Fibroblast of pulmonary artery (primary cell): Measurements from ENCODE around the gene NBAS.
"Not testable (repeated sequence)": the region's sequence is repeated elsewhere in the genome, so short reads cannot be mapped to it uniquely, and the experiment has no call there.

Experiments
- DNase-seq: peaks from one replicate; pipeline ENCODE4 v3.0.0-alpha.2; 2010; ENCODE audit warnings: low read depth
- H3K4me3 ChIP-seq: replicated peaks from 2 replicates; pipeline ENCODE4 v1.5.1; 2011; ENCODE audit warnings: low read depth, mild to moderate bottlenecking, control low read depth, low read length, moderate library complexity
- CTCF ChIP-seq: IDR thresholded peaks from 2 replicates; pipeline ENCODE4 v1.5.1; 2011; ENCODE audit warnings: mild to moderate bottlenecking, control low read depth, low read length, inconsistent platforms; ENCODE audit errors: missing control alignments

Gene NBAS

GRCh38 chr2:15415748-15416147 lies 145.4 kb downstream of the NBAS start:
- DNase-seq = no peak
- TF ChIP-seq CTCF = no peak
- no peak overlapping the region for H3K4me3 ChIP-seq

- TF ChIP-seq CTCF = no peak
- no peak overlapping the region for H3K4me3 ChIP-seq
- no peak for DNase-seq
Measured at GRCh38 chr2:15412779-15413178, 148.4 kb downstream of the NBAS start.

GRCh38 chr2:15412309-15412708 lies 148.8 kb downstream of the NBAS start:
- no peak for TF ChIP-seq CTCF
- no peak overlapping the region for H3K4me3 ChIP-seq
- DNase-seq = no peak

GRCh38 chr2:15410884-15411283 lies 150.2 kb downstream of the NBAS start:
- no peak for TF ChIP-seq CTCF
- no peak for DNase-seq
- no peak overlapping the region for H3K4me3 ChIP-seq

- no peak for TF ChIP-seq CTCF
- DNase-seq = no peak
- no peak overlapping the region for H3K4me3 ChIP-seq
Measured at GRCh38 chr2:15408759-15409158, 152.4 kb downstream of the NBAS start.

GRCh38 chr2:15407666-15408065 lies 153.5 kb downstream of the NBAS start:
- TF ChIP-seq CTCF = no peak
- no peak for DNase-seq
- H3K4me3 ChIP-seq = no peak overlapping the region

- not testable (repeated sequence) for H3K4me3 ChIP-seq, DNase-seq
Measured at GRCh38 chr2:15404511-15404910, 156.6 kb downstream of the NBAS start.
